Breast epithelium (tissue), 3 donors: ENCODE data around the gene CACNA1H.

Experiments used
- CTCF ChIP-seq, 3 donors: fragments of 450-650 bp; IDR thresholded peaks; one replicate each; pipeline ENCODE4 v1.5.1; 2016 to 2017; ENCODE audit warnings: antibody characterized with exemption in 3 of 3, mild to moderate bottlenecking in 3 of 3, moderate library complexity in 3 of 3
- POLR2A ChIP-seq: fragments of 450-650 bp; IDR thresholded peaks from one replicate; pipeline ENCODE4 v1.6.1; 2016; ENCODE audit warnings: antibody characterized with exemption, mild to moderate bottlenecking, moderate library complexity

GRCh38 chr16:1258906-1259759, 106.2 kb downstream of the CACNA1H start:
- TF ChIP-seq POLR2A (no peak), CTCF (IDR thresholded peaks at IDR 0.05) (no peak)
